Cardiac fibroblast (primary cell): ENCODE data around the gene CHST11.

Source experiments
- DNase-seq, 2 donors: peaks; one replicate each; pipeline versions ENCODE4 v3.0.0 to v3.0.0-alpha.2; 2010; ENCODE audit warnings: low read depth in 2 of 2
- H3K4me3 ChIP-seq, 2 donors: replicated peaks in 1 of 2; 1 replicate in 1 of 2; 2 replicates in 1 of 2; pipeline ENCODE4 v1.5.1; 2011; ENCODE audit warnings: low read depth in 2 of 2, low read length in 2 of 2, mild to moderate bottlenecking in 2 of 2, moderate library complexity in 1 of 2
- TF ChIP-seq, protein P1 (sequence below): IDR thresholded peaks from one replicate; pipeline ENCODE4 v1.5.1; 2011; ENCODE audit warnings: low read depth, mild to moderate bottlenecking, low read length, inconsistent platforms

Gene CHST11

DNA sequence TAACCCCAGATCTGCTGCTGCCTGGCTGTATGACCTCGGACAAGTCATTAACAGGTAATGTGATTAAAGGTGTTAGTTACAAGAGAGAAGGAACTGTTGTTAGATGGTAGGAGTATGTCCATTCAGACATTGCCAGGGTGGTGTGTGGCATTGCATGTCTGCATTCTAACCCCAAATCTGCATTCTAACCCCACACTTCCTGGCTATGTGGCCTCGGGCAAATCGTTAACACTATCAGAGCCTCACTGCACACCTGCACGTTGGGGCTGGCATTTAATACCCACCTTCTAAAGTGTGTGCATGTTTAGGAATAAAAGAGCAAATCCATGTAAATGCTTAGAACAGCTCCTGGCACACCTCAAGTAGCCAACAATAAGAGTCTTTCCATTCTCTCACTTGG lies 46.4 kb downstream of the CHST11 start:
- H3K4me3 ChIP-seq = no peak overlapping the region
- DNase-seq = no peak

DNA sequence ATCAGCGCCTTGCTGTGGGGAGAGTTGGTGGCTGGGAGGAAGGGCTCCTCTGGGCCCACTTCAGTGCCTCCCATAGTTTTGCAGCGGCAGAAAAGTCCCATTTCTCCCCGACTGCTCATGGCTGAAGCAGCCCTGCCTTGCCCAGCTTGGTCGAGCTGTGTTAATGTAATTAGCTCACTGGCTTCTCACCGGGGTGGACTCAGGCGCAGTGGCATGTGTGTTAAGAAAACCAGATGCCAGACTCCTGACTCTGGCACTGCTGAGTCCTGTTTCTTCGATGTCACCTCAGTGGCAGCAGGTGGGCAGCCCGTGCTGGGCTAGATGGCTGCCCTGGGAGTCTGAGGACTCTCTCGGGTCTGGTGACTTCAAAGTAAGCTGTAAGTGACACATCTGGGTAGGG lies 47.4 kb downstream of the CHST11 start:
- DNase-seq = no peak
- H3K4me3 ChIP-seq = no peak overlapping the region
- TF ChIP-seq, protein P1, sequence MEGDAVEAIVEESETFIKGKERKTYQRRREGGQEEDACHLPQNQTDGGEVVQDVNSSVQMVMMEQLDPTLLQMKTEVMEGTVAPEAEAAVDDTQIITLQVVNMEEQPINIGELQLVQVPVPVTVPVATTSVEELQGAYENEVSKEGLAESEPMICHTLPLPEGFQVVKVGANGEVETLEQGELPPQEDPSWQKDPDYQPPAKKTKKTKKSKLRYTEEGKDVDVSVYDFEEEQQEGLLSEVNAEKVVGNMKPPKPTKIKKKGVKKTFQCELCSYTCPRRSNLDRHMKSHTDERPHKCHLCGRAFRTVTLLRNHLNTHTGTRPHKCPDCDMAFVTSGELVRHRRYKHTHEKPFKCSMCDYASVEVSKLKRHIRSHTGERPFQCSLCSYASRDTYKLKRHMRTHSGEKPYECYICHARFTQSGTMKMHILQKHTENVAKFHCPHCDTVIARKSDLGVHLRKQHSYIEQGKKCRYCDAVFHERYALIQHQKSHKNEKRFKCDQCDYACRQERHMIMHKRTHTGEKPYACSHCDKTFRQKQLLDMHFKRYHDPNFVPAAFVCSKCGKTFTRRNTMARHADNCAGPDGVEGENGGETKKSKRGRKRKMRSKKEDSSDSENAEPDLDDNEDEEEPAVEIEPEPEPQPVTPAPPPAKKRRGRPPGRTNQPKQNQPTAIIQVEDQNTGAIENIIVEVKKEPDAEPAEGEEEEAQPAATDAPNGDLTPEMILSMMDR = no peak

More for the DNA sequence above, 46.4 kb downstream of the CHST11 start:
- TF ChIP-seq, protein P1 = no peak

DNA sequence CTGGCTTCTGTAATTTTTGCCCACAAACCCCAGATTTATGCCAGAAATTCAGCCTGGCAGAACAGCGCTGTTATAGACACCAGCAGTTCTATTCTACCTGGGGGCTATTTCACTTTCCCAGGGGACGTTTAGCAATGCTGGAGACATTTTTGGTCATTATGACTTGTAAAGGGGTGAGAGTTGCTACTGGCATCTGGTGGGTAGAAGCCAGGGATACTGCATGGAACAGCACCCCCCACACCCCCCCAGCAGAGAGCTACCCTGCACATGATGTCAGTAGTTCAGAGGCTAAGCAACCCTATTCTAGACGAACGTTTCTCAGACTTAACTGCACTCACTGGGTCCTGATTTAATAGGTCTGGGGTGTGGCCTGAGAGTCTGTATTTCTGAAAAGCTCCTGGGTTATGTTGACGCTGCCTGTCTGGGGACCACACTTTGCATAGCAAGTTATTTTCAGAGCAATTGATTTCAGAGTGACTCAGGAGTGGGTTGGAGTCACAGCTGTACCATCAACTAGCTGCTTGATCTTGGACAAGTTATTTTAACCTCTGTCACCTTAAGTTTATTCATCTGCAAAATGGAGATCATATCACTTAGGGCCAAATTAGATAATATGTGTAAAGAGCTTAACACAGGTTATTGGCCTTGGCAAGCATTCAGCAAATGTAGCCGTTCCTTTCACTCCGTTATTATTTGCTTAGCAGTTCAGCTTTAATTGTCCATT lies 48.5 kb downstream of the CHST11 start:
- no peak for DNase-seq
- H3K4me3 ChIP-seq = no peak overlapping the region
- TF ChIP-seq, protein P1 = no peak

DNA sequence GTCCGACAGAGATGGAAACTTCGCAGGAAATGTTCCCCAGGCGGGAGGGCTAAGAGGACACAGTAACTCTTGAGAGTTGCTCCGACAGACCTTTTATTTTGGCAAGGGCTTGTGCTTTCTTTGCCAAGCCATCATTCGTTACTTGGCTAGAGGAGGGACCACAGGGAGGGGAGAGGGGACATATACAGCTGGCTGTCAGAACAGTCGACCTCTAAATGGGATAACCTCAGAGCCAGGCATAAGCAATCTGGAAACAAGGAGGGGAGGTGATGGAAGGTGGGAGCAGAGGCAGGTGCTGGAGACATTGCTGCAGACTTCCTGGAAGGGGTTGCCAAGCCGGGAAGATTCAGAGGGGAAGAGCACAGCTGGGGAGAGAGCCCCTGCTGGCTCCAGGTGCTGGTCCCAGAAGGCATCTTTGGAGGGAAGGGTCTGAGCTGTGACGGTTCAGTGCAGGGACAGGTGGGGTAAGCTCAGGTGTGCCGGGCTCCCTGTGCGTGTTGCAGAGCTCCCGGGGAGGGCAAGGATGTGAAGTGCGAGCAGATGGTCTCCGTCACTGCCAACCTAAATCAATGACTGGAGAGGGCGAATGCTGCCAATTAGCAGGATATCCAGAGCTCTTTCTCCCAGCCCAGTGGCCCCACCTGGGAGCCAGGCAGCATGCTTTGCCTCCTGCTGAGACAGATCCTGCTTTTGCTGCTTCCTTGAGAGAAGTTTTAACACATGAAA lies 50.1 kb downstream of the CHST11 start:
- H3K4me3 ChIP-seq = no peak overlapping the region
- no peak for DNase-seq
- TF ChIP-seq, protein P1 = no peak

DNA sequence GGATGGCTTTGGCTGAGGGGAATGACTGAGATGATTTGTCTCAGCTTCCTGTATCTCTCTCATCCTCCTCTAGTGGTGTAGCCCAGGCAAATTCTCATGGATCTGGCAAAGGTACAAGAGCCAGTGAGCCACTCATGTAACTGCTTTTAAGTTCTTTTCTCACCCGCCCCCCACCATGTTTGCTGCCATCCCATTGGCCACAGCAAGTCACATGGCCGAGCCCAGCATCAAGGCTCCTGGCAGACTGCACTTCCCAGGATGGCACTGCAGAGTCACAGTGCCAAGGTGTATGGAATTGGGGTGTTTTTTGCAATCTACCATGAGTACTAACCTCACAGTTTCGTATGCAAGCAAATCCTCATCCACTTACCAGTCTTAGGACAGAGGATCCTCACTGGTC lies 50.9 kb downstream of the CHST11 start:
- H3K4me3 ChIP-seq = no peak overlapping the region
- DNase-seq = no peak
- TF ChIP-seq, protein P1 = no peak

DNA sequence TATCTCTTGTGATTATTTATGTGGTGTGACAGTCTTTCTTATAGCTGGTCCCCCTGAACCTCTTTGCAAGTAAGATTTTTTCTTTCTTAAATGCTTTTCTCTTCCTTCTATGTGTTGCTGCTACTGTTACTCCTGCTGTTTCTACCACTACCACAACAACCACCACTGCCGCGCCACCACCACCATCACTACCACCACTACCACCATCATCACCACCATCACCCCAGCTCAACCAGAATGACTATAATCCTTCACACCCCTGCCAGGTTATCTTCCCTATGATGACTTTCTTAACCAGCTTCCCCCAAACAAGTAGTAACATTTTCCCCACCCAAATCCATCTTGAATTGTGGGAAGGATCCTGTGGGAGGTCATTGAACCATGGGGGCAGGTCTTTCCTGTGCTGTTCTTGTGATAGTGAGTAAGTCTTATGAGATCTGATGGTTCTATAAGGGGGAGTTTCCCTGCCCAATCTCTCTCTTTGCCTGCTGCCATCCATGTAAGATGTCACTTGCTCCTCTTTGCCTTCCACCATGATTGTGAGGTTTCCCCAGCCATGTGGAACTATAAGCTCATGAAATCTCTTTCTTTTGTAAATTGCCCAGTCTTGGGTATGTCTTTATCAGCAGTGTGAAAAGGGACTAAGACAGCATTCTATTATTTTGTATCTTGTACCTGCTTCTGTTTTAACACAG lies 52.2 kb downstream of the CHST11 start:
- H3K4me3 ChIP-seq = no peak overlapping the region
- DNase-seq = no peak
- TF ChIP-seq, protein P1 = no peak
